Ishikawa (cell line): ENCODE measurements around the gene KCNQ5.

Experiments
- CEBPB ChIP-seq: IDR thresholded peaks from 2 replicates; pipeline ENCODE4 v1.6.1; 2012
- CREB1 ChIP-seq: IDR thresholded peaks from 2 replicates; pipeline ENCODE4 v1.6.1; 2012; ENCODE audit warnings: low read depth
- EGR1 ChIP-seq: IDR thresholded peaks from 2 replicates; pipeline ENCODE4 v1.6.1; 2012
- EP300 ChIP-seq: IDR thresholded peaks from 2 replicates; pipeline ENCODE4 v1.6.1; 2012; ENCODE audit warnings: borderline replicate concordance
- FOXM1 ChIP-seq: IDR thresholded peaks from 2 replicates; pipeline ENCODE4 v1.6.1; 2012; ENCODE audit warnings: low read depth, borderline replicate concordance
- MAX ChIP-seq: IDR thresholded peaks from 2 replicates; pipeline ENCODE4 v1.6.1; 2012
- NFIC ChIP-seq: IDR thresholded peaks from 2 replicates; pipeline ENCODE4 v1.6.1; 2012
- RAD21 ChIP-seq: IDR thresholded peaks from 2 replicates; pipeline ENCODE4 v1.6.1; 2012; ENCODE audit warnings: low read depth
- TAF1 ChIP-seq: IDR thresholded peaks from 2 replicates; pipeline ENCODE4 v1.6.1; 2012; ENCODE audit warnings: low read depth, mild to moderate bottlenecking
- TCF12 ChIP-seq: IDR thresholded peaks from 2 replicates; pipeline ENCODE4 v1.6.1; 2012; ENCODE audit warnings: low read depth
- TEAD4 ChIP-seq: IDR thresholded peaks from 2 replicates; pipeline ENCODE4 v1.6.1; 2012
- YY1 ChIP-seq: IDR thresholded peaks from 2 replicates; pipeline ENCODE4 v1.6.1; 2012; ENCODE audit warnings: low read depth
- ZBTB7A ChIP-seq: IDR thresholded peaks from 2 replicates; pipeline ENCODE4 v1.6.1; 2012; ENCODE audit warnings: low read depth
- TF ChIP-seq, protein P1 (sequence below): IDR thresholded peaks from 2 replicates; pipeline ENCODE4 v1.6.1; 2012
- TF ChIP-seq, protein P2 (sequence below): IDR thresholded peaks from 2 replicates; pipeline ENCODE4 v1.6.1; 2012; ENCODE audit warnings: low read depth, mild to moderate bottlenecking

Gene KCNQ5

DNA sequence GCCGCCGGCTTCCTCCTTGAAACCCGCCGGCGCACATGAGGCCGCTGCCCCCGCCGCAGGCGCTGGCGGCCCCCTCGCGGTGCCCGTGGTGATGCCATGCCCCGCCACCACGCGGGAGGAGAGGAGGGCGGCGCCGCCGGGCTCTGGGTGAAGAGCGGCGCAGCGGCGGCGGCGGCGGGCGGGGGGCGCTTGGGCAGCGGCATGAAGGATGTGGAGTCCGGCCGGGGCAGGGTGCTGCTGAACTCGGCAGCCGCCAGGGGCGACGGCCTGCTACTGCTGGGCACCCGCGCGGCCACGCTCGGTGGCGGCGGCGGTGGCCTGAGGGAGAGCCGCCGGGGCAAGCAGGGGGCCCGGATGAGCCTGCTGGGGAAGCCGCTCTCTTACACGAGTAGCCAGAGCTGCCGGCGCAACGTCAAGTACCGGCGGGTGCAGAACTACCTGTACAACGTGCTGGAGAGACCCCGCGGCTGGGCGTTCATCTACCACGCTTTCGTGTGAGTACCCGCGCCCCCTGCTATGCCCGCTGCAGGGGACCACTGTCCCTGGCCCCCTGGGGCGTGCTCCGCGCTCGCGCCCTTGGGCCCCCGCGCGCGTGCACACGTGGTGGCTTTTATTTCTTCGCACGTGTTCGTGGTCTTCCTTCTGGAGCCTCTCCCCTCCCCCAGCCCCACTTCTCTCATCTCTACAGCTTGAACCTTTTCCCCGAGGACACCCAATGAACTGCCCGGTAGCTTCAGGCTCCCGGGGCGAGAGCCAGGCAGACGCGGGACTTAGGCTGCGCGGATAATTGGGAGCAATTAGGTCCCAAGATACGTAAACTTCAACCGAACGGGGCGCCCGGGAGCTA, 453 bp downstream of the KCNQ5 start:
- TF ChIP-seq CREB1 (no peak), MAX (peak; percentile 70), TAF1 (no peak), ZBTB7A (peak; percentile 73; the same call in 1 of the 2 replicates)

- no peak for TF ChIP-seq YY1
- no peak for TF ChIP-seq EP300
- TF ChIP-seq NFIC, result no peak
- TF ChIP-seq CREB1, result no peak
- TF ChIP-seq CEBPB, result no peak
- no peak for TF ChIP-seq TAF1
- no peak for TF ChIP-seq EGR1
- no peak for TF ChIP-seq MAX
- TF ChIP-seq, protein P1, sequence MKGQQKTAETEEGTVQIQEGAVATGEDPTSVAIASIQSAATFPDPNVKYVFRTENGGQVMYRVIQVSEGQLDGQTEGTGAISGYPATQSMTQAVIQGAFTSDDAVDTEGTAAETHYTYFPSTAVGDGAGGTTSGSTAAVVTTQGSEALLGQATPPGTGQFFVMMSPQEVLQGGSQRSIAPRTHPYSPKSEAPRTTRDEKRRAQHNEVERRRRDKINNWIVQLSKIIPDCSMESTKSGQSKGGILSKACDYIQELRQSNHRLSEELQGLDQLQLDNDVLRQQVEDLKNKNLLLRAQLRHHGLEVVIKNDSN, result no peak
- no peak for TF ChIP-seq ZBTB7A
- no peak for TF ChIP-seq RAD21
- TF ChIP-seq, protein P2, sequence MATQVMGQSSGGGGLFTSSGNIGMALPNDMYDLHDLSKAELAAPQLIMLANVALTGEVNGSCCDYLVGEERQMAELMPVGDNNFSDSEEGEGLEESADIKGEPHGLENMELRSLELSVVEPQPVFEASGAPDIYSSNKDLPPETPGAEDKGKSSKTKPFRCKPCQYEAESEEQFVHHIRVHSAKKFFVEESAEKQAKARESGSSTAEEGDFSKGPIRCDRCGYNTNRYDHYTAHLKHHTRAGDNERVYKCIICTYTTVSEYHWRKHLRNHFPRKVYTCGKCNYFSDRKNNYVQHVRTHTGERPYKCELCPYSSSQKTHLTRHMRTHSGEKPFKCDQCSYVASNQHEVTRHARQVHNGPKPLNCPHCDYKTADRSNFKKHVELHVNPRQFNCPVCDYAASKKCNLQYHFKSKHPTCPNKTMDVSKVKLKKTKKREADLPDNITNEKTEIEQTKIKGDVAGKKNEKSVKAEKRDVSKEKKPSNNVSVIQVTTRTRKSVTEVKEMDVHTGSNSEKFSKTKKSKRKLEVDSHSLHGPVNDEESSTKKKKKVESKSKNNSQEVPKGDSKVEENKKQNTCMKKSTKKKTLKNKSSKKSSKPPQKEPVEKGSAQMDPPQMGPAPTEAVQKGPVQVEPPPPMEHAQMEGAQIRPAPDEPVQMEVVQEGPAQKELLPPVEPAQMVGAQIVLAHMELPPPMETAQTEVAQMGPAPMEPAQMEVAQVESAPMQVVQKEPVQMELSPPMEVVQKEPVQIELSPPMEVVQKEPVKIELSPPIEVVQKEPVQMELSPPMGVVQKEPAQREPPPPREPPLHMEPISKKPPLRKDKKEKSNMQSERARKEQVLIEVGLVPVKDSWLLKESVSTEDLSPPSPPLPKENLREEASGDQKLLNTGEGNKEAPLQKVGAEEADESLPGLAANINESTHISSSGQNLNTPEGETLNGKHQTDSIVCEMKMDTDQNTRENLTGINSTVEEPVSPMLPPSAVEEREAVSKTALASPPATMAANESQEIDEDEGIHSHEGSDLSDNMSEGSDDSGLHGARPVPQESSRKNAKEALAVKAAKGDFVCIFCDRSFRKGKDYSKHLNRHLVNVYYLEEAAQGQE, result no peak
- no peak for TF ChIP-seq TEAD4
- no peak for TF ChIP-seq FOXM1
- no peak for TF ChIP-seq TCF12
Observed at GRCh38 chr6:72623808-72624207, 1.9 kb downstream of the KCNQ5 start.

- TF ChIP-seq NFIC (no peak), RAD21 (peak; percentile 57), YY1 (no peak)
Observed at GRCh38 chr6:72624557-72625160, 2.8 kb downstream of the KCNQ5 start.

DNA sequence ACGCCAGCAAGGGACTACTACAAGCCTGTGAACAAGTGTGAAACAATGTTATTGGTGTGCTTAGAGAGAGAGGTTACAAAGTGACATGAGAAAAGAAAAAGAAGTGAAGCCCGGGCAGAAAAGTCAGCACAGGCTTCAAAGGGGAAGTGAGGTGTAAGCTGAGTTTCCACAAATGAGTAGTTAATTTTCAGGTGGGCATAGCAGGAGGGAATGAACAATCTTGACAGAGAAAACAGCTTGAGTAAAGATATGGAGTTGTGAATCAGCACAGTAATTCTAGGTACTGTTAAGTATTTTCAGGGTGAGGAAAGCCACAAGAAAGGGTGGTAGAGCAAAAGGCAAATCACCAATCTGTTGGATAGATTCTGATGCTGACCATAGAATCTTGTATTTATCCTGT, 4.3 kb downstream of the KCNQ5 start:
- no peak for TF ChIP-seq NFIC
- TF ChIP-seq ZBTB7A, result no peak
- no peak for TF ChIP-seq TAF1
- TF ChIP-seq TCF12, result no peak
- TF ChIP-seq MAX, result no peak
- TF ChIP-seq EP300, result no peak
- TF ChIP-seq, protein P1, result no peak
- no peak for TF ChIP-seq CEBPB

- no peak for TF ChIP-seq YY1
- TF ChIP-seq, protein P2, result no peak
- no peak for TF ChIP-seq TCF12
- TF ChIP-seq TAF1, result no peak
- no peak for TF ChIP-seq CREB1
- TF ChIP-seq NFIC, result no peak
- no peak for TF ChIP-seq FOXM1
- no peak for TF ChIP-seq CEBPB
- TF ChIP-seq, protein P1, result no peak
- no peak for TF ChIP-seq EP300
- TF ChIP-seq MAX, result no peak
- TF ChIP-seq RAD21, result no peak
- no peak for TF ChIP-seq ZBTB7A
- no peak for TF ChIP-seq TEAD4
Observed at GRCh38 chr6:72627539-72627938, 5.7 kb downstream of the KCNQ5 start.
